Measurements from ENCODE around the gene NTMT1.

Gene NTMT1

DNA sequence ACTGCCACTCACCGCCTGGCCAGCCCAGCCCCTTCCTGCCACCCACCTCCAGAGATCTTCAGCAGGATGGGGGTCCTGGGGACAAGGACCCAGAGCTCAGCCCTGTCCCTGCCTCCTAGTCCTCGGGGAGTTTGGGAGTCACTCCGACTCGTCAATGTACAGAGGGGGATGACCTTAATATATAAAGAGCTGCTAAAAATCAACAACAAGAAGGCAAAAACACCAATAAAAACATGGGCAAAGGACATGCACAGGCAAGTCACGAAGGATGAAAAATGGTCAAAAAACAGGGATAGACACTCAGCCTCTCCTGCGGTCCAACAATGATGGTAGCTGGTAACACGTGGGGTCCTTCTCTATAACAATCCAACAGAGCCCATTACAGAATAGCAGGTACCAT lies 20.7 kb downstream of the NTMT1 start:
- Histone ChIP-seq H3K4me1 (ENCODE audit: control insufficient read depth, insufficient read depth, low read length) (peaks cover 2% of the 10 kb centered on the region), H3K9ac (ENCODE audit: low read length) (no peak overlapping the region), H3K27ac (ENCODE audit: low read depth, low read length) (no peak overlapping the region), H3K36me3 (ENCODE audit: control insufficient read depth, insufficient read depth, low read length) (no peaks in the 10 kb centered on the region), H3K27me3 (ENCODE audit: control insufficient read depth, insufficient read depth, low read length) (no peaks in the 10 kb centered on the region), H3K4me3 (ENCODE audit: low read length) (no peak overlapping the region)

DNA sequence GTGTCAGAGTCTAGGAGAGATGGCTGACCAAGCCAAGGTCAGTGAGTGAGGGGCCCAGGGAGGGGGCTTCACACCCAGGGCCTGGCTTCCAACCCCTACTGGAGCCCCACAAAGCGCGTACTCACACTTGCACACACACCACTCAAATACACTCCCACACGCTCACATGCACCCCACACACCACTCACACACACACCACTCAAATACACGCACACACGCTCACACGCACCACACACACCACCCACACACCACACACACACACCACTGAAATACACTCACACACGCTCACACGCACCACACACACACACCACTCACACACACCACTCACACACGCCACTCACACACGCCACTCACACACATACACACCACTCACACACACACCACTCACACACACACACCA lies 21.7 kb downstream of the NTMT1 start:
- Histone ChIP-seq H3K4me1 (ENCODE audit: control insufficient read depth, insufficient read depth, low read length) (no peaks in the 10 kb centered on the region), H3K27ac (ENCODE audit: low read depth, low read length) (no peak overlapping the region), H3K36me3 (ENCODE audit: control insufficient read depth, insufficient read depth, low read length) (no peaks in the 10 kb centered on the region), H3K4me3 (ENCODE audit: low read length) (no peak overlapping the region), H3K9ac (ENCODE audit: low read length) (no peak overlapping the region), H3K27me3 (ENCODE audit: control insufficient read depth, insufficient read depth, low read length) (no peaks in the 10 kb centered on the region)

- H3K27ac ChIP-seq (ENCODE audit: low read depth, low read length), result no peak overlapping the region
- no peak overlapping the region for H3K9ac ChIP-seq (ENCODE audit: low read length)
- no peaks in the 10 kb centered on the region for H3K27me3 ChIP-seq (ENCODE audit: control insufficient read depth, insufficient read depth, low read length)
- no peaks in the 10 kb centered on the region for H3K4me1 ChIP-seq (ENCODE audit: control insufficient read depth, insufficient read depth, low read length)
- H3K36me3 ChIP-seq (ENCODE audit: control insufficient read depth, insufficient read depth, low read length), result no peaks in the 10 kb centered on the region
- no peak overlapping the region for H3K4me3 ChIP-seq (ENCODE audit: low read length)
Observed at GRCh38 chr9:129648092-129648763, 22.3 kb downstream of the NTMT1 start.

- H3K36me3 ChIP-seq (ENCODE audit: control insufficient read depth, insufficient read depth, low read length), result no peaks in the 10 kb centered on the region
- no peak overlapping the region for H3K27ac ChIP-seq (ENCODE audit: low read depth, low read length)
- no peaks in the 10 kb centered on the region for H3K4me1 ChIP-seq (ENCODE audit: control insufficient read depth, insufficient read depth, low read length)
- no peaks in the 10 kb centered on the region for H3K27me3 ChIP-seq (ENCODE audit: control insufficient read depth, insufficient read depth, low read length)
- H3K4me3 ChIP-seq (ENCODE audit: low read length), result no peak overlapping the region
- no peak overlapping the region for H3K9ac ChIP-seq (ENCODE audit: low read length)
Observed at GRCh38 chr9:129648764-129649115, 22.8 kb downstream of the NTMT1 start.

DNA sequence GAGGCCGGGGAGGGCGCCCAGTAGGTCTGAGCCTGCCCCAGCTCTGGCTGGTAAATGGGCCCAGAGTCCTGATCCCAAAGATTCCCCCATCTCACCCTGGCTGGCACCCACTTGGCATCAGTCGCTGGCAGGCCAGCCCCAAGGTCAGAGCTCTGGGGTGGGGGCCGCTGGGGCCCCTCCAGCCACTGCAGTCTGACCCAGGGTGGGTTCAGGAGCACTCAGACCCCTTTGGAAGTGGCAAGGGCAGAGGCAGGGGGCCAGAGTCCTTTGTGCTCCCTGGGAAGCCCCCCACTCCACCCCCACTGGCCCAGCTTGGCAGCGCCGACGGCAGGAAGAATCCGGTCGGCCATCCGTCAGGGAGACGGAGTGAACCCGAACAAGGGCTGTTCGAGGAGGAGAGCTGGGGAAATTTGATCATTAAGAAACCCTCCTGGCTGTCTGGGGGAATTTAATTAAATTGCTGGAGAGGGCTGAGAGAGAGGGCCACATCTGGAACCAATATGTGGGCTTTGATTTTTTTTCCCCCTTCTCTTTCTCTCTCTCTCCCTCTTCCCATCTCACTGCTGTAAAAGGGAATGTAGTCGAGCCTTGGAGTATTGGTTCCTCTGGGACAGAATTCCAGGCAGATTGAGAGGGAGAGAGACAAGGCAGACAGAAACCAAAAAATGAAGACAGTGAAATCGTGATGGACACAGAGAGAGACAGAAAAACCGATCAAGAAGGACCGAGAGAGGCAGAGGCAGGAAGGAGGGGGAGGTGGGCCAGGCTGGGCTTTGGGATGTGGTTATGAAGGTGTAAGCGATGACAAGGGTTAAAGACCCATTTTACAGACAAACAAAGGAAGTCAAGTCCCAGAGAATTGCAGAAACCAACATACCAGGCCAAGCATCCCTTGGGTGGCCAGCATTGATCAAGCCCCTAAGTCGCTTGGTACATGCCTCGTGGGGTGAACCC lies 24.0 kb downstream of the NTMT1 start:
- no peaks in the 10 kb centered on the region for H3K4me1 ChIP-seq (ENCODE audit: control insufficient read depth, insufficient read depth, low read length)
- H3K27ac ChIP-seq (ENCODE audit: low read depth, low read length), result no peak overlapping the region
- no peak overlapping the region for H3K4me3 ChIP-seq (ENCODE audit: low read length)
- H3K9ac ChIP-seq (ENCODE audit: low read length), result no peak overlapping the region
- no peaks in the 10 kb centered on the region for H3K36me3 ChIP-seq (ENCODE audit: control insufficient read depth, insufficient read depth, low read length)
- no peaks in the 10 kb centered on the region for H3K27me3 ChIP-seq (ENCODE audit: control insufficient read depth, insufficient read depth, low read length)

- Histone ChIP-seq H3K4me1 (ENCODE audit: control insufficient read depth, insufficient read depth, low read length) (no peaks in the 10 kb centered on the region), H3K36me3 (ENCODE audit: control insufficient read depth, insufficient read depth, low read length) (no peaks in the 10 kb centered on the region), H3K4me3 (ENCODE audit: low read length) (no peak overlapping the region), H3K27me3 (ENCODE audit: control insufficient read depth, insufficient read depth, low read length) (no peaks in the 10 kb centered on the region), H3K27ac (ENCODE audit: low read depth, low read length) (no peak overlapping the region), H3K9ac (ENCODE audit: low read length) (no peak overlapping the region)
Observed at GRCh38 chr9:129650680-129651235, 24.8 kb downstream of the NTMT1 start.

DNA sequence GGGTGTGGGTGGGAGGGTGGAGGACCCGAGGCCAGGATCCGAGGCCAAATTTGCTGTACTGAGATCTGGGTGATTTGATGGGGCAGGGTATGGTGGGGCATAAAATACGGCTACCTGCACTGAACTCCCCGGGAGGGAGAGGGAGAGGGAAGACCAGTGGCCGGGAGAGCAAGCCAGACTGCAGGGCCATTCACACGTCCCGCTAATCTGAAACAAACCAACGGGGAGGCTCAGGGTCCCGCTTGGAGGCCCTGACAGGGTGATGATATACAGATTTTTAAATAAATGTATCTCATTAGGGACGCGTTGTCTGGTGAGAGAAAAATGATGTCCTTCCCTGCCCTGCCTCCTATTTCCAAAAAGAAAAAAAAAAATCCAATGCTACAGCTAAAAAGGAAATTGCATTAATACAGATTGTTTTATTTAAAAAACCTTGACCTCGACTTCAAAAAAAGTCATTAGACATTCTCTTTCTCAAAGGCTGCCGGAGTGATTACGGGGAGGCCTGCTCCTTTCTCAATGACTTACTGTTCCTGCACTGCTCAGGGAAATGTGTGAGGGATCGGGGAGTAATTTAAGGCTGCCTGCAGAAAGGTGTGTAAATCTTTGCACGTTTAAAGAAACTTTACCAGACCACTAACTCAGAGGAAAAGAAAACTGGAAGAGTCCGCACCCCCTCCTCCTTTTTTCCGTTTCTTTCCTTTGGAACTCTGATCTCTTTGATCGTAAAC lies 28.0 kb downstream of the NTMT1 start:
- H3K27me3 ChIP-seq (ENCODE audit: control insufficient read depth, insufficient read depth, low read length), result no peaks in the 10 kb centered on the region
- no peak overlapping the region for H3K27ac ChIP-seq (ENCODE audit: low read depth, low read length)
- no peak overlapping the region for H3K9ac ChIP-seq (ENCODE audit: low read length)

GRCh38 chr9:129654554-129655040 lies 28.6 kb downstream of the NTMT1 start:
- Histone ChIP-seq H3K27me3 (ENCODE audit: control insufficient read depth, insufficient read depth, low read length) (no peaks in the 10 kb centered on the region), H3K4me3 (ENCODE audit: low read length) (no peak overlapping the region), H3K9ac (ENCODE audit: low read length) (no peak overlapping the region), H3K4me1 (ENCODE audit: control insufficient read depth, insufficient read depth, low read length) (no peaks in the 10 kb centered on the region), H3K36me3 (ENCODE audit: control insufficient read depth, insufficient read depth, low read length) (no peaks in the 10 kb centered on the region), H3K27ac (ENCODE audit: low read depth, low read length) (no peak overlapping the region)

More for the DNA sequence above, 28.0 kb downstream of the NTMT1 start:
- Histone ChIP-seq H3K4me3 (ENCODE audit: low read length) (no peak overlapping the region), H3K36me3 (ENCODE audit: control insufficient read depth, insufficient read depth, low read length) (no peaks in the 10 kb centered on the region), H3K4me1 (ENCODE audit: control insufficient read depth, insufficient read depth, low read length) (no peaks in the 10 kb centered on the region)

GRCh38 chr9:129655154-129655553 lies 29.2 kb downstream of the NTMT1 start:
- Histone ChIP-seq H3K4me1 (ENCODE audit: control insufficient read depth, insufficient read depth, low read length) (no peaks in the 10 kb centered on the region), H3K9ac (ENCODE audit: low read length) (no peak overlapping the region), H3K27me3 (ENCODE audit: control insufficient read depth, insufficient read depth, low read length) (no peaks in the 10 kb centered on the region), H3K36me3 (ENCODE audit: control insufficient read depth, insufficient read depth, low read length) (no peaks in the 10 kb centered on the region), H3K27ac (ENCODE audit: low read depth, low read length) (no peak overlapping the region), H3K4me3 (ENCODE audit: low read length) (no peak overlapping the region)

GRCh38 chr9:129655696-129656095 lies 29.7 kb downstream of the NTMT1 start:
- H3K27ac ChIP-seq (ENCODE audit: low read depth, low read length), result no peak overlapping the region
- H3K4me3 ChIP-seq (ENCODE audit: low read length), result no peak overlapping the region
- no peaks in the 10 kb centered on the region for H3K4me1 ChIP-seq (ENCODE audit: control insufficient read depth, insufficient read depth, low read length)
- no peaks in the 10 kb centered on the region for H3K36me3 ChIP-seq (ENCODE audit: control insufficient read depth, insufficient read depth, low read length)
- H3K9ac ChIP-seq (ENCODE audit: low read length), result no peak overlapping the region
- H3K27me3 ChIP-seq (ENCODE audit: control insufficient read depth, insufficient read depth, low read length), result no peaks in the 10 kb centered on the region

DNA sequence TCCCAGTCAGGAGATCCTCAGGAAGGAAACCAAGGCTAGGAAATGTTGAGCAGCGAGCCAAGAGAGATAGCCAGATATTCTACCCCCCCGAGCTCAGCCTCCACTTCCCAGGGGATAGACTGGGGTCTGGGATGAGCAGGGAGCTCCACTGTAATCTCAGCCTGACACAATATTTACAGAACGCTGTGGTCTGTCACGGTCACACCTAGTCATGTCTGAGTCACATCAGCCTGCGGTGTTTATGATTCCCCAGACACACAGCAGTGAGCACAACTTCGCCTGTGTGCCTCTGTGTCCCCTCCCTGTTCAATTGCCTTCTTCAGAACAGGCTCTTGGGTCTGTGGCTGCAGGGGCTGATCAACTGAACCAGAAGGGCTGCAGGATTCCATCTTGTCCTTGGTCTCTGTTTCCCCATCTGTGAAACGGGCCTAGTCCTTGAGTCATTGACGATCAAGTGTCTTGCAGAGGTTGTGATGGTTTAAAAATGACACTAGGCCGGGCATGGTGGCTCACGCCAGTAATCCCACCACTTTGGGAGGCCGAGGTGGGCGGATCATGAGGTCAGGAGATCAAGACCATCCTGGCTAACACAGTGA lies 30.9 kb downstream of the NTMT1 start:
- Histone ChIP-seq H3K4me3 (ENCODE audit: low read length) (no peak overlapping the region), H3K9ac (ENCODE audit: low read length) (no peak overlapping the region), H3K27me3 (ENCODE audit: control insufficient read depth, insufficient read depth, low read length) (no peaks in the 10 kb centered on the region)

GRCh38 chr9:129661029-129661428 lies 35.1 kb downstream of the NTMT1 start:
- Histone ChIP-seq H3K27ac (ENCODE audit: low read depth, low read length) (no peak overlapping the region), H3K4me3 (ENCODE audit: low read length) (no peak overlapping the region), H3K9ac (ENCODE audit: low read length) (no peak overlapping the region), H3K36me3 (ENCODE audit: control insufficient read depth, insufficient read depth, low read length) (no peaks in the 10 kb centered on the region), H3K4me1 (ENCODE audit: control insufficient read depth, insufficient read depth, low read length) (no peaks in the 10 kb centered on the region), H3K27me3 (ENCODE audit: control insufficient read depth, insufficient read depth, low read length) (peaks cover under 1% of the 10 kb centered on the region)

More for the DNA sequence above, 30.9 kb downstream of the NTMT1 start:
- no peaks in the 10 kb centered on the region for H3K36me3 ChIP-seq (ENCODE audit: control insufficient read depth, insufficient read depth, low read length)
- H3K4me1 ChIP-seq (ENCODE audit: control insufficient read depth, insufficient read depth, low read length), result no peaks in the 10 kb centered on the region
- no peak overlapping the region for H3K27ac ChIP-seq (ENCODE audit: low read depth, low read length)
